GM18508 (cell line): ENCODE data around the gene CTSO.
"Not testable (repeated sequence)": the region's sequence is repeated elsewhere in the genome, so short reads cannot be mapped to it uniquely, and the experiment has no call there.

ENCODE experiments used
- ATAC-seq: cut with Tn5 transposase; IDR thresholded peaks from one replicate; pipeline ENCODE4 v1.9.1; 2021; ENCODE audit warnings: moderate number of reproducible peaks; ENCODE audit not compliant: insufficient read depth, unreplicated experiment

Gene CTSO

GRCh38 chr4:155909615-155910226 is 43.9 kb downstream of the CTSO start:
- ATAC-seq = no peak

- ATAC-seq = no peak
These were observed 45.2 kb downstream of the CTSO start for GRCh38 chr4:155908187-155909139.

- ATAC-seq = no peak
These were observed 46.1 kb downstream of the CTSO start for GRCh38 chr4:155907556-155907955.

- ATAC-seq = no peak
These were observed 47.0 kb downstream of the CTSO start for GRCh38 chr4:155906554-155907247.

DNA sequence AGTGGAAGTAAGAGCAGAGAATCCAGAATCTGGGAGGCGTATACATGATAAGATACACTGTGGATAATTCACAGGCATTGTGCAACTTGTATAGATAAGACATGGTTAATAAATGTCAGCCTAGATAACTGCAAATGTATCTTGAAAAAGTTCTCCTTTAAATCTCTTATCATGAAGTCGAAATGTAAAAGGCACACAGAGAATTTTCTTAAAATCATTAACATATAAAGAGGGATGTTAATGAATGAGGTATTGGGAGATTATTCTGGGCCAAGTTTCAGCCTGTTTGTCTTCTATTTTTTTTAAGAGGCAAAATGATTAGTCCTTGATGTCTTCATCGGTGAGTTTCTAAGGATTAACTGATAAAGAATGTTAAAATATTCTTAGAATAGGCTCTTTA is 49.3 kb downstream of the CTSO start:
- no peak for ATAC-seq

DNA sequence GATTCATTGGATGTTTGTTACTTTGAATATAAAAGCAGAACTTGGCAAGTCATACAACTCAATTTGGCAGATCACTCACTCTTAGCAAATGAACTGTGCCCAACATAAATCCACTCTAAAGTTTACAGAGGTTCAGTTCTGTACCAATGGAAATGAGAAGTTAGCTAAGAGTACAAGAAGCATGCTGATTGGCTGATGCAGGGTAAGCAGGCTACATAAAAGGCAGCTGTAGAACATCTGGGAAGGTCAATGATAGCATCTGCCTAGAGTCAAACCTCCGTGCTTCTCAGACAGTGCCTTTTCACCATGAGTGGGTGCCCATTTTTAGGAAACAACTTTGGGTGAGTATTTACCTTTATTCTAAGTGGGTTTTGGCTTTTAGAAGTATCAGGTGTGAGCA is 50.2 kb downstream of the CTSO start, which contains the start of gene TDO2:
TDO2 (plus strand) TSS at position 244 of the 400 bp plus-strand sequence; CDS start at position 307, 63 bp downstream.
- no peak for ATAC-seq

DNA sequence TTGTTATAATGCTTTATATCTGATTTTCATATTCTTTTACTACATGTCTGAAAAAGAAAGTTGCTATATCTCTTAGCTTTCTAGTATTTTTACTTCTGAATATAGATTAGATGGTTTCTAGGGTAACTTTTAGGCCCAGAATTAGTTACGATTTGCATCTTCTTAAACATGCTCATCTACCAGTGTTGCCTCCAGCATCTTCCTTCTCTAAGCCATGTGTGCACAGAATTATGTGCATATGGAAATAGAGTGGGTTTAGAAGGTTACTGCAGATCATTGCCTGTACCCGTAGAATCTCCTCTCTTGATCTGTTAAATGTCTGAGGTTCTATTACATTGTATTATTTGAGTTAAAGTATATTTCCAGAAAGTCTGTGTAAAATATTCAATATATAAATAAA is 52.7 kb downstream of the CTSO start:
- ATAC-seq = no peak

DNA sequence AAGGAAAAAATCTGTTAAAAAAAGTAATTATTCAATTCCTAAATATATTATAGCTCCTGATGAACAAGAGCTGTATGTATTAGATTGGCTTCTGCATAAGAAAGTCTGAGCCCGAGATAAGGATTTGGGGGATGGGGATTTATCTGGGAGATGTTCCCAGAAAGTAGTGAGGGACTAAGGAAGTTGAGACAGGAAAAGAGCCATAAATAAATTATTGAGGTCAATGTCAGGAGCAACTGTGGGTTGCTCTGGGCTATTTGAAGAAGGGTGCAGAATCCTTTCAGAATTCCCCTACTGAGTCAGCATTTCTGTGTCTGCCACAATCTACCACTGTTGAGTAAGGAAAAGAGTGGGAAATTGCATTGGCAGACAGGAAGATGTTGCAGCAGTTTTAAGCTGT is 53.3 kb downstream of the CTSO start:
- ATAC-seq = no peak

- no peak for ATAC-seq
These were observed 53.8 kb downstream of the CTSO start for GRCh38 chr4:155899891-155900290.

GRCh38 chr4:155898371-155898770 is 55.3 kb downstream of the CTSO start:
- not testable (repeated sequence) for ATAC-seq

- no peak for ATAC-seq
These were observed 62.6 kb downstream of the CTSO start for GRCh38 chr4:155891058-155891457.

- no peak for ATAC-seq
These were observed 63.7 kb downstream of the CTSO start for GRCh38 chr4:155889946-155890345.

DNA sequence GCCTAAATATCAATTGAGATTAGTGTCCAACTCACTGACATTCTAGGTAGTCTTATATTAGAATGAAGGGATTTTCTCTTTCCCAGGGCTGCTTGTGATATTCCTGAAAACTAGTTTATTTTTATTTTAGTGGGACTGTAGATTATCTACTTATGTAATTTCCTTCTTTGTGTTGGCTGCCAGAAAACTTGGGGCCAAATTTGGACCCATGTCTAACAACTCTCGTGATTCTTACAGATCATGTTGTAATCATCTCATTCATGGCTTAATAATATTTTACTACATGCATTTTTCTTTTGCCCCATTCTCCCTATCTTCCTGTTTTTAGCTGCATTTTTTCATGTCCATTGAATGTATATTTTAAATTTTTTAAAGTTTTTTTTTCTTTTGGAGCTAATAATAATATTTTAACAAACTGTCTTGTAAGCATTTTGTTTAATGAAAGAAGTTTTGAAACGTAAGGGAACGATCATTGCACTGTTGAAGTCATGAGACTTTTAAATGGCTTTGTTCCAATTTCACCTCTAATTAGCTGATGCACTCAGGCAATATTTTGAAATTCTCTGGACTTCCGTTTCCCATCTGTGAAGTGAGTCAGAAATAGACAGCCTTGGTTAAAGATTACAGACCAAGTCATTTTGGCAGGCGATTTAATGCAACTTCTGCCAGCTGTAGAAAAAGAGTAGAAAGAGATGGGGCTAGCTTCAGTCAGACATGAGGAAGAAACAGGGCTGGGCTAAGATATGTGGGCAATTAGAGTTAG is 64.5 kb downstream of the CTSO start:
- peak; percentile 96 for ATAC-seq

DNA sequence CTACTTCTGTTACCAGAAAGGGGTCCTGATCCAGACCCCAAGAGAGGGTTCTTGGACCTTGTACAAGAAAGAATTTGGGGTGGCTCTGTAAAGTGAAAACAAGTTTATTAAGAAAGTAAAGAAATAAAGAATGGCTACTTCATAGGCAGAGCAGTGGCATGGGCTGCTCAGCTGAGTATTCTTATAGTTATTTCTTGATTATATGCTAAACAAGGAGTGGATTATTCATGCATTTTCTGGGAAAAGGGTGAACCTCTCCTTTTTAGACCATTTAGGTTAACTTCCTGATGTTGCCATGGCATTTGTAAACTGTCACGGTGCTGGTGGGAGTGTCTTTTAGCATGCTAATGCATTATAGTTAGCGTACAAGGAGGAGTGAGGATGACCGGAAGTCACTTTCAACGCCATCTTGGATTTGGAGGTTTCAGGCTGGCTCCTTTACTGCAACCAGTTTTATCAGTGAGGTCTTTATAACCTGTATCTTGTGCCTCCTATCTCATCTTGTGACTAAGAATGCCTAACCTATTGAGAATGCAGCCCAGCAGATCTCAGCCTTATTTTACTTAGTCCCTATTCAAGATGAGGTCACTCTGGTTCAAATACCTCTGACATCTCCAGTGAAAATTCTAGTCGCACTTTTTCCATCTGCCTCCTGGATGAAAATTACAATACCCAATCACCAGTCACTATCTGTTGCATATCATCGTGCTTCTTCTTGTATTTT is 65.7 kb downstream of the CTSO start:
- ATAC-seq = no peak

DNA sequence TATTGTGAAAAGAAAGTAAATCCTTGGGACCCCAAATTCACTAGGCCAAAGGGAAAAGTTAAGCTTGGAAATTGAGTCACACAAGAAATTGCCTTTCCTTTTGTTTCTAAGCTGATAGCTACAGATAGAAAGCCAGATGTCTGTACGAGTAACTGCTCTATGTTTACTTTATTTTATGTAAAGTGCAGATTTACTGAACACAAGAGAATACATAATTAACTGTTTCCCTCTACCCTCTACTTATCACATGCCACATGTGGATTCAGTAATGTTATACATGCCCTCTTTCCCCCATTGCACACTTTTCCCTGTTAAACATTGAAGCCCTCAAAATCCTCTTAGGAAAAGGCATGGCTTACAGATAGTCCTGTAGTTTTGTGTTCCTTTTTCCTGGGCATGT is 66.6 kb downstream of the CTSO start:
- ATAC-seq = no peak

DNA sequence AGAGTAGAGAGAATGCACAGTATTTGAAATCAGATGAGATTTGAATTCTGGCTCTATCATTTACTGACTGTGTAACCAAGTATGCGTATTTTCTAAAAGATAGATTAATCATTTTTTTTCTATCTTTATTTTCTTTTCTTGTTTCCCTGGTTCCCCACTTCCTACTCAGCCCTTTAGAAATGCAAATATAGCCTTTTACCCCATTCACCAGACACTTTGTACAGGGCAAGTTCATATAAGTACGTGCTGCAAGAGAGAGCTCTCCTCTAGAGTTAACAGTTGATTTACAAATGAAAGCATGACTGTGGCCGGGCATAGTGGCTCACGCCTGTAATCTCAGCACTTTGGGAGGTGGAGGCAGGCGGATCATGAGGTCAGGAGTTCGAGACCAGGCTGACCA is 68.0 kb downstream of the CTSO start:
- ATAC-seq = no peak

- no peak for ATAC-seq
These were observed 69.8 kb downstream of the CTSO start for GRCh38 chr4:155883895-155884294.

DNA sequence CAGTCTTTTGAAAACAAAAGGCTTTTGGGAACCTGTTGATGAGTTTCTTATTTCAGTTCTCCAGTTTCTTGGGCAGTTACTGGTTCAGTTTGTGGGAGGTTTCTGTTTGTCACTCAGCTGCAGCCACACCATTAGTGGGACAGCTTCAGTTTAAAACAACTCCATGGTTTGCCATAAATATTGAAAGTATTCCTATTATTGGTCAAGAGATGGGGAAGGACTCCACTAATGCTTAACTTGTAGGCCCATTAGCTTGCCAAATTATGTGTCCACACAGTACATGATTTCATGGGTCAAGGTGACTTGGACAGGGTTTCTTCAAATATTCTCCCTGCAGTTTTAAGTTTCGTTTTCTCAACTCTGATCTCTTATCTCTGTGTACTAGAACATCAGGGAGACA is 72.1 kb downstream of the CTSO start:
- no peak for ATAC-seq

GRCh38 chr4:155879767-155880166 is 73.9 kb downstream of the CTSO start:
- ATAC-seq = no peak

DNA sequence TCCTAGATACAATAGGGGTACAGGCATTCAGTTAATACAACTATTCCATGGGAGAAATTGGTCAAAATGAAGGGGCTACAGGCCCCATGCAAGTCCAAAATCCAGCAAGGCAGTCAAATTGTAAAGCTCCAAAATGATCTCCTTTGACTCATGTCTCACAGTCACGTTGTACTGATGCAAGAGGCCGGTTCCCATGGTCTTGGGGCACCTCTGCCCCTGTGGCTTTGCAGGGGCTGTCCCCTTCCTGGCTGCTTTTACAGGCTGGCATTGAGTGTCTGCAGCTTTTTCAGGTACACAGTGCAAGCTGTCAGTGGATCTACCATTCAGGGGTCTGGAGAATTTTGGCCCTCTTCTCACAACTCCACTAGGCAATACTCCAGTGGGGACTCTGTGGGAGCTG is 75.1 kb downstream of the CTSO start:
- ATAC-seq = no peak
